Measurements from ENCODE around the gene MKRN2.

Gene MKRN2

GRCh38 chr3:12544652-12545472 lies 12.0 kb upstream of the MKRN2 start:
- H4K91ac ChIP-seq (ENCODE audit: low read depth, low read length) = no peak overlapping the region
- no peak overlapping the region for H3K23ac ChIP-seq (ENCODE audit: low read length)
- no peak overlapping the region for H2BK5ac ChIP-seq (ENCODE audit: low read depth, low read length, poor library complexity)
- H3K14ac ChIP-seq (ENCODE audit: low read length) = no peak overlapping the region
- peak overlapping the region; percentile 52 for H3K4me2 ChIP-seq (ENCODE audit: low read length)
- no peak overlapping the region for H4K8ac ChIP-seq (ENCODE audit: low read depth, low read length)
- no peak overlapping the region for H3K4me3 ChIP-seq (ENCODE audit: low read depth, low read length)
- no peak overlapping the region for H4K12ac ChIP-seq (ENCODE audit: low read depth, low read length)
- H3K27me3 ChIP-seq (ENCODE audit: insufficient read depth, low read length) = no peaks in the 10 kb centered on the region
- no peak for DNase-seq
- H2AK5ac ChIP-seq (ENCODE audit: low read length) = no peak overlapping the region
- no peaks in the 10 kb centered on the region for H3K79me1 ChIP-seq (ENCODE audit: low read length)
- H3K27ac ChIP-seq (ENCODE audit: low read depth, low read length) = no peak overlapping the region
- no peak overlapping the region for H3K18ac ChIP-seq (ENCODE audit: low read length)
- no peak overlapping the region for H2BK120ac ChIP-seq (ENCODE audit: insufficient read depth, low read length, poor library complexity)
- H2BK12ac ChIP-seq (ENCODE audit: low read length) = no peak overlapping the region
- H3K36me3 ChIP-seq (ENCODE audit: control insufficient read depth in 1 of 2, insufficient read depth in 2 of 2, low read length in 2 of 2) = peaks cover 0 to 5% of the 10 kb centered on the region in 2 experiments
- no CpG with 5 or more reads among the region's 11 CpGs for WGBS (ENCODE audit: extremely low coverage, insufficient coverage, insufficient read length)
- H3K4ac ChIP-seq (ENCODE audit: low read depth, low read length) = no peak overlapping the region
- H3K4me1 ChIP-seq (ENCODE audit: control insufficient read depth in 1 of 2, insufficient read depth in 2 of 2, low read length in 2 of 2) = peaks cover 0 to 4% of the 10 kb centered on the region in 2 experiments
- no peak overlapping the region for H2AFZ ChIP-seq (ENCODE audit: insufficient read depth, low read length, poor library complexity)
- peaks cover 2% of the 10 kb centered on the region for H3K9me3 ChIP-seq (ENCODE audit: insufficient read depth, low read depth, low read length)
- H3K79me2 ChIP-seq (ENCODE audit: control insufficient read depth, insufficient read depth, low read length, poor library complexity) = no peaks in the 10 kb centered on the region
- no peak overlapping the region for H3K9ac ChIP-seq (ENCODE audit: low read length)

DNA sequence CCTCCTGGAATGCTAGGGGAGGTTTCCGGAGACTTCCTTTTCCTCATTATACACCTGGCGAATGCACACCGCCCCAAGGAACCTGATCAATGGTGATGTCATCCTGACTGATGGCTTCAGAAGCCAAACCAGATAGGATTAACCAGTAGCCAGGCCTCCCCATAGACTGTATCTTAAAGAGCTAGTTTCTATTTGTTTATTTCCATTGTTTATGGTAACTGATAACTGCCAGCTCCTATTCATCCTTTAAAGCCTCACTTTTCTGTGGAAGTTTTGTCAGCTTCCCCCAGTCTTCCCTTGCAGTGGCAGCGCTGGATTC lies 11.5 kb upstream of the MKRN2 start, which contains the start of gene MKRN2OS:
MKRN2OS (minus strand) TSS at position 27 of the 319 bp plus-strand sequence. CDS start 35 bp downstream, outside the sequence.
- Histone ChIP-seq H3K14ac (ENCODE audit: low read length) (no peak within 1 kb of the TSS), H3K9ac (ENCODE audit: low read length) (no peak within 1 kb of the TSS), H2BK120ac (ENCODE audit: insufficient read depth, low read length, poor library complexity) (no peak within 1 kb of the TSS), H3K4ac (ENCODE audit: low read depth, low read length) (no peak within 1 kb of the TSS), H3K36me3 (ENCODE audit: control insufficient read depth in 1 of 2, insufficient read depth in 2 of 2, low read length in 2 of 2) (peaks cover 0 to under 1% of the 10 kb centered on the region in 2 experiments), H3K27me3 (ENCODE audit: insufficient read depth, low read length) (no peaks in the 10 kb centered on the region), H3K4me3 (ENCODE audit: low read depth, low read length) (no peak within 1 kb of the TSS), H3K79me2 (ENCODE audit: control insufficient read depth, insufficient read depth, low read length, poor library complexity) (no peaks in the 10 kb centered on the region), H2BK5ac (ENCODE audit: low read depth, low read length, poor library complexity) (no peak within 1 kb of the TSS), H3K23ac (ENCODE audit: low read length) (no peak within 1 kb of the TSS), H2BK12ac (ENCODE audit: low read length) (peak within 1 kb of the TSS; percentile 4), H3K9me3 (ENCODE audit: insufficient read depth, low read depth, low read length) (no peaks in the 10 kb centered on the region), H3K18ac (ENCODE audit: low read length) (no peak within 1 kb of the TSS), H2AK5ac (ENCODE audit: low read length) (no peak within 1 kb of the TSS), H3K4me1 (ENCODE audit: control insufficient read depth in 1 of 2, insufficient read depth in 2 of 2, low read length in 2 of 2) (peaks cover 0 to 4% of the 10 kb centered on the region in 2 experiments), H4K91ac (ENCODE audit: low read depth, low read length) (no peak within 1 kb of the TSS), H4K8ac (ENCODE audit: low read depth, low read length) (peak within 1 kb of the TSS; percentile 36), H2AFZ (ENCODE audit: insufficient read depth, low read length, poor library complexity) (peak within 1 kb of the TSS; percentile 45), H3K79me1 (ENCODE audit: low read length) (no peaks in the 10 kb centered on the region), H3K27ac (ENCODE audit: low read depth, low read length) (no peak within 1 kb of the TSS), H3K4me2 (ENCODE audit: low read length) (peak within 1 kb of the TSS; percentile 52), H4K12ac (ENCODE audit: low read depth, low read length) (no peak within 1 kb of the TSS)
- DNase-seq = peak; percentile 64 to 67
- WGBS (ENCODE audit: extremely low coverage, insufficient coverage, insufficient read length) = no CpG with 5 or more reads among the region's 4 CpGs

DNA sequence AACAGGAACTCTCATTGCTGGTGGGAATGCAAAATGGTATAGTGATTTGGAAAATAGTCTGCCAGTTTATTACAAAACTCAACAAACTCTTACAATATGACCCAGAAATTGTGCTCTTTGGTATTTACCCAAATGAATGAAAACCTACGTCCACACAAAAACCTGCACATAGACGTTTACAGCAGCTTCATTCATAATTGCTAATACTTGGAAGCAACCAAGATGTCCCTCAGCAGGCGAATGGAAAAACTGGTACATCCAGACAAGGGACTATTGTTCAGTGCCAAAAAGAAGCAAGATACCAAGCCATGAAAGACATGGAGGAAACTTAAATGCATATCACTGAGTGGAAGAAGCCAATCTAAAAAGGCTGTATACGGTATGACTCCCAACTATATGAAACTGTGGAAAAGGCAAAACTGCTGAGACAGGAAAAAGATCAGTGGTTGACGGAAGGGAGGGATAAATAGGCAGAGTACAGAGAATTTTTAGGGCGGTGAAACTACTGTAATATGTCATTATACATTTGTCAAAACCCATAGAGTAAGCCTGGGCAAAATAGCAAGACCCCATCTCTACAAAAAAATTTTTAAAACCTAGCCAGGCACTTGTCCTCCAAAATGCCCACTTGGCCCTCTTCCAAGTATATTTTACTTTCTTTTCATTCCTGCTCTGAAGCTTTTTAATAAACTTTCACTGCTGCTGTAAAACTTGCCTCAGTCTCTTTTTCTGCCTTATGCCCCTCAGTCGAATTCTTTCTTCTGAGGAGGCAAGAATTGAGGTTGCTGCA lies 6.7 kb upstream of the MKRN2 start:
- Histone ChIP-seq H4K8ac (ENCODE audit: low read depth, low read length) (no peak overlapping the region), H2BK120ac (ENCODE audit: insufficient read depth, low read length, poor library complexity) (no peak overlapping the region), H3K18ac (ENCODE audit: low read length) (no peak overlapping the region), H3K79me2 (ENCODE audit: control insufficient read depth, insufficient read depth, low read length, poor library complexity) (no peaks in the 10 kb centered on the region), H3K14ac (ENCODE audit: low read length) (no peak overlapping the region), H2BK5ac (ENCODE audit: low read depth, low read length, poor library complexity) (no peak overlapping the region), H2BK12ac (ENCODE audit: low read length) (no peak overlapping the region), H2AK5ac (ENCODE audit: low read length) (no peak overlapping the region), H2AFZ (ENCODE audit: insufficient read depth, low read length, poor library complexity) (no peak overlapping the region), H4K91ac (ENCODE audit: low read depth, low read length) (no peak overlapping the region), H3K36me3 (ENCODE audit: control insufficient read depth in 1 of 2, insufficient read depth in 2 of 2, low read length in 2 of 2) (no peaks in the 10 kb centered on the region), H3K4me1 (ENCODE audit: control insufficient read depth in 1 of 2, insufficient read depth in 2 of 2, low read length in 2 of 2) (peaks cover 0 to 4% of the 10 kb centered on the region in 2 experiments), H4K12ac (ENCODE audit: low read depth, low read length) (no peak overlapping the region), H3K9ac (ENCODE audit: low read length) (no peak overlapping the region), H3K79me1 (ENCODE audit: low read length) (no peaks in the 10 kb centered on the region), H3K4me2 (ENCODE audit: low read length) (no peak overlapping the region), H3K23ac (ENCODE audit: low read length) (no peak overlapping the region), H3K4me3 (ENCODE audit: low read depth, low read length) (no peak overlapping the region), H3K27ac (ENCODE audit: low read depth, low read length) (no peak overlapping the region), H3K27me3 (ENCODE audit: insufficient read depth, low read length) (no peaks in the 10 kb centered on the region), H3K9me3 (ENCODE audit: insufficient read depth, low read depth, low read length) (peaks cover 2% of the 10 kb centered on the region), H3K4ac (ENCODE audit: low read depth, low read length) (no peak overlapping the region)
- no peak for DNase-seq
- no CpG with 5 or more reads among the region's 7 CpGs for WGBS (ENCODE audit: extremely low coverage, insufficient coverage, insufficient read length)

DNA sequence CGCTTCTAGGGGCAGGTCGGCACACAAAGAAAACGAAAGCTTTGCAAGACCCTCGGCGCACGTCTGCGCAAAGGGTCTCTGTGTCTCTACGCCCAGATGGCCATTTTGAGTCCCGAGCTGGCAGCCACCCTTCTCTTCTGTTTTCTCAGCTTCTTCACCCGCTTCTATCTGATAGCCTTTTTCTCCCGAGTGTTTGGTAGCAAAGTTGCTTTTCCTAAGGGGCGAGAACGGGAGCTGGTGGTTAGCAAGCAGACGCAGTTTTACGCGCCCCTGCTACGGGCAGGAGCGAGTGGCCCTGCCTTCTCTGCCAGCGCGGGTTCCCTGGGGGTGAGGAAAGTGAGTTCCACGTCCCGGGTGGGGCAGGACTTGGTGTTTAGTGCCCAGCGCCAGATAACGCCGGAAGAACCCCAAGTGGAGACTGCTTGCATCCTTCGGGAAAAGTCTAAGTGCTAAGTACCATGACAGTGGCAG lies 2.9 kb upstream of the MKRN2 start:
- Histone ChIP-seq H3K79me1 (ENCODE audit: low read length) (peaks cover 10% of the 10 kb centered on the region), H3K27me3 (ENCODE audit: insufficient read depth, low read length) (no peaks in the 10 kb centered on the region), H3K14ac (ENCODE audit: low read length) (no peak overlapping the region), H4K12ac (ENCODE audit: low read depth, low read length) (no peak overlapping the region), H3K9ac (ENCODE audit: low read length) (peak overlapping the region; percentile 58), H4K8ac (ENCODE audit: low read depth, low read length) (peak overlapping the region; percentile 73), H3K4me2 (ENCODE audit: low read length) (peak overlapping the region; percentile 23), H2BK5ac (ENCODE audit: low read depth, low read length, poor library complexity) (no peak overlapping the region), H2BK12ac (ENCODE audit: low read length) (no peak overlapping the region), H2BK120ac (ENCODE audit: insufficient read depth, low read length, poor library complexity) (no peak overlapping the region), H3K36me3 (ENCODE audit: control insufficient read depth in 1 of 2, insufficient read depth in 2 of 2, low read length in 2 of 2) (no peaks in the 10 kb centered on the region), H3K18ac (ENCODE audit: low read length) (no peak overlapping the region), H3K23ac (ENCODE audit: low read length) (no peak overlapping the region), H2AFZ (ENCODE audit: insufficient read depth, low read length, poor library complexity) (peak overlapping the region; percentile 78), H3K4ac (ENCODE audit: low read depth, low read length) (no peak overlapping the region), H3K4me3 (ENCODE audit: low read depth, low read length) (no peak overlapping the region), H3K79me2 (ENCODE audit: control insufficient read depth, insufficient read depth, low read length, poor library complexity) (peaks cover 7% of the 10 kb centered on the region), H3K9me3 (ENCODE audit: insufficient read depth, low read depth, low read length) (peaks cover 2% of the 10 kb centered on the region), H3K27ac (ENCODE audit: low read depth, low read length) (no peak overlapping the region), H3K4me1 (ENCODE audit: control insufficient read depth in 1 of 2, insufficient read depth in 2 of 2, low read length in 2 of 2) (peaks cover 3% of the 10 kb centered on the region in 2 experiments), H4K91ac (ENCODE audit: low read depth, low read length) (no peak overlapping the region), H2AK5ac (ENCODE audit: low read length) (peak overlapping the region; percentile 74)
- no CpG with 5 or more reads among the region's 26 CpGs for WGBS (ENCODE audit: extremely low coverage, insufficient coverage, insufficient read length)
- no peak for DNase-seq

Data from trophoblast cell (in vitro differentiated cells and primary cell).